ENCODE results near the gene DKK3.

The DKK3 gene

GRCh38 chr11:12006552-12007229 lies 1.7 kb downstream of the DKK3 start:
- DNase-seq (ENCODE audit: insufficient read length, low spot score) (no peak), FAIRE-seq (no peak)

DNA sequence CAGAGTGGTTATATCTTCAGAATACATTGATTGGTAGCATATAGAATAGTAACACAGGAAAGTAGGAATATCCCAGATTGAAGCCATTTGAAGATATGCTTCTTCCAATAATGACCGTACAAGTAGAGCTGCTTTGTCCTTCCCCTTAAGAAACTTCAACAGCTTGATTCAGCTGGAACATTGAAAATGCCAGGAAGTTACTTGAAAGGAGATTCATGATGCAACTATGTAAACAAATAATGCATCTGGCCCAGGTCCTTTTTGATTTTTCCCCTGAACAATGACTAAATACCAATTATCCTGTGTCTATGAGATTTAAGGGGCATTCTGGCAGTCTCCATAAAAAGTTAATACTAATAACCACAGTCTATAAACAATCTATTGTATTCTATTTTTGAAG lies 3.0 kb downstream of the DKK3 start:
- FAIRE-seq (no peak), DNase-seq (ENCODE audit: insufficient read length, low spot score) (no peak)

DNA sequence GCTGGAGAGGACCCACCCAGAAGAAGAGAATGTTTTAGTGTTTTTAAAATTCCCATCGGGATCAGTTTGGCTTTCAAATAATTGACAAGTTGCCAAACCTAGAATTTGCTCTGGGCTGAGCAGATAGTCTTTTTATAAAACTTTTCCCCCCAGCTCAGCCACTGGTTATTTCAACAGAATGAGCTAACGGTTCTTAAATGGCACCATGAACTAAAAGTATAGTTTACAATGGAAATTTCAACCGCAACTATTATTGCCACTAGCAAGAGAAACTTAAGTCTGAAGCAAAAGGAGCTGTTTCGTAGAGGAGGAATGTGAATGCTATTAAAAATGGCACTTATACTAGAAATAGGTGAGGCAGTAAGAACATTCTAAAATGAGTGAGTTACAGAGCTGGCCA lies 3.4 kb downstream of the DKK3 start:
- no peak for FAIRE-seq
- DNase-seq (ENCODE audit: insufficient read length, low spot score) = no peak

GRCh38 chr11:12003815-12004214 lies 4.6 kb downstream of the DKK3 start:
- DNase-seq (ENCODE audit: insufficient read length, low spot score) (no peak), FAIRE-seq (no peak)

DNA sequence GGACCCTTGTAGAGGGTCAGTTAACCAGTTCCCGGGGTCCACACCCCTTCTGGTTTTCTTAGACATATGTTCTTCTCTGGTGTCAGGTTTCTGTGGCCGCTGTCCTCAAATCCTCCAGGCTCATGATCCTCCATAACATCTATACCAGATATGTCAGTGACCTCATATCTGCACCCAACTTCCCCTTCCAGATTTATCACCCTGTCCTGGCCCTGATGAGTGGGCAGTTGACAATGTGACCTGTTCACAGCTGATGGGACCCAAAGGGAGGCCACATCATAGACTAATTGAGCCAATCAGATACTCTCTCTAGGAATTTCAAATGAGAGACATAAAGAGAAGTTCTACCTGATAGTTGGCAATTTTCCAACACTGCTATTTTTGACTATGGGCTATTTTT lies 5.1 kb downstream of the DKK3 start:
- no peak for DNase-seq (ENCODE audit: insufficient read length, low spot score)
- FAIRE-seq = no peak

DNA sequence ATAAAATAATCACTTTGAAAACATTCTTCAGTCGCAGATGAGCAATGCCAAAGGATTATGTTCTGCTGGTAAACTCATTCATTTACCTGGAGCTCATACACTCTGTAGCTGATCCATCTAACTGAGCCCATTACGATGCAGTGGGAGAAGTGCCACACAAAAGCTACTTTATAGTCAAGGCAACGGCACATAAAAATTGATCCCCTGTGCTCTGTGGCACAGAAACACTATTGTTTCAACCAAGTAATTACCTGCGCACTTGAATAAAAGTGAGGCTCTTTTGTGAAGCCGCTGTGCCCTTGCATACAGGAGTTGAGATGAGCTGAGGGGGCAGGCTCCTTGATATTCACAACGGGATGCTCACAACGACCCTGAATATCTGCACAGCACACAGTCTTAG lies 7.2 kb downstream of the DKK3 start:
- FAIRE-seq = no peak
- DNase-seq (ENCODE audit: insufficient read length, low spot score) = no peak

DNA sequence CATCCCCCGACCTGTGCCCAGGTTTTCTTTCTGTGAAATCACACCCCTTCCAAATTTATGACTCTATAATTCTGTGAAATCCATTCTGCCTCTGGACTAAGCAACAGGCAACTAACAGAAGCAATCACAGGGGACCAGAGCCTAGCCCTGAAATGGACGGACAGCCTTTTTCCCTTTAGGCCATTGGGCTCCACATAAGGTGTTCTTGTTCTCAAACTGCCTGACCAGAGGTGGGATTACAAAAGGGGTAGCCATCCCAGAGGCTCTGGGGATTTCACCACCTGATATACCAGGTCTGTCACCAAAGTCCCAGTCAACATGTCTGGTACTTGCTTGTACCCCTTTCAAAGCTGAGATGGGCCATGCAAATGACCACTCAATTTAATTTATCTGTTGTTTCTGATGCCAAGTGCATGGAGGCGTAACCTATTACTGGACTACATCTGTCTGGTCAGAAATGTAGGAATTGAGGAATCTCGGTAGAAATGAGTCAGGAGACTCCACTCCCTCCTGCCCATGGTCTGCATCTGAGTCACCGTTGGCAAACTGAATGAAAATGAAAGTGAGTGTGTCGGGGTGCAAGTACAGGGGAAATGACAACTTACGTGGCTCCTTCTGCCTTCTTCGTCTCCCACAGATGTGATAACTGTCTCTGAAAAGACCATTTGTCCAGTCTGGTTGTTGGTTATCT lies 10.2 kb downstream of the DKK3 start:
- DNase-seq (ENCODE audit: insufficient read length, low spot score) (no peak), FAIRE-seq (no peak)

DNA sequence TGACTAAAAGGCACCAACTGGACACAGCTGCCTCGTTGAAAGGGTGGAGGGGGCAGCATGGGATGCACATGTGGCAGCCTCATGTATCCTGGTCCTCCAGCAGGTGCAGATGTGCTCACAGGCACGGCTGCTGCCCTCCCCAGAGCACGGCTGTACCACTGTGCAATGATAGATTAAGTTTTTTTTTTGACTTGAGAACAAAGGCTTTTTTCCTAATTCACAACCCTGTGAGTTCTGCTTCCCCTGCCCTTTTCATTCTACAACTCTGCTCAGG lies 11.4 kb downstream of the DKK3 start:
- FAIRE-seq = no peak

GRCh38 chr11:11996321-11997048 lies 11.9 kb downstream of the DKK3 start:
- no peak for DNase-seq (ENCODE audit: insufficient read length, low spot score)
- no peak for FAIRE-seq

More for the DNA sequence above, 11.4 kb downstream of the DKK3 start:
- DNase-seq (ENCODE audit: insufficient read length, low spot score) = no peak

DNA sequence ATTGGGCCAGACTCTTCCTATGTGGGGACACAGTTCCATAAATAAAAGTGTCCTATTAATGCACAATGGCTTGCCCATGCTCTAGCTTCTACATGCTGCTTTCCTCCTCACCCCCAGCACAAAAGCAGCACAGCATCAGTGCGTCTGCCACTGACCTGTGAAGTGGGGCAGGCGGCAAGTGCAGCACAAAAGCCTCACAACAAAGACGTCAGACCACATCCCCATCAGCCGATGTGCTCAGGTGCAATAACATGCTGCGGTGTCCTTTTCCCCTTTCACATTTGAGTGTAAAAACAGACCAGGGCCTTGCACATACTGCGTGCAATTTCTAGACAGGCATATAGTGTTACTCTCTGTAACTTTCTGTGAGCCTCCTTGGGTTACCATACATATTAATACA lies 12.8 kb downstream of the DKK3 start:
- FAIRE-seq (no peak), DNase-seq (ENCODE audit: insufficient read length, low spot score) (no peak)

GRCh38 chr11:11993839-11994238 lies 14.6 kb downstream of the DKK3 start:
- DNase-seq (ENCODE audit: insufficient read length, low spot score) = no peak
- no peak for FAIRE-seq

GRCh38 chr11:11992257-11993212 lies 15.9 kb downstream of the DKK3 start:
- DNase-seq (ENCODE audit: insufficient read length, low spot score) (no peak), FAIRE-seq (no peak)

DNA sequence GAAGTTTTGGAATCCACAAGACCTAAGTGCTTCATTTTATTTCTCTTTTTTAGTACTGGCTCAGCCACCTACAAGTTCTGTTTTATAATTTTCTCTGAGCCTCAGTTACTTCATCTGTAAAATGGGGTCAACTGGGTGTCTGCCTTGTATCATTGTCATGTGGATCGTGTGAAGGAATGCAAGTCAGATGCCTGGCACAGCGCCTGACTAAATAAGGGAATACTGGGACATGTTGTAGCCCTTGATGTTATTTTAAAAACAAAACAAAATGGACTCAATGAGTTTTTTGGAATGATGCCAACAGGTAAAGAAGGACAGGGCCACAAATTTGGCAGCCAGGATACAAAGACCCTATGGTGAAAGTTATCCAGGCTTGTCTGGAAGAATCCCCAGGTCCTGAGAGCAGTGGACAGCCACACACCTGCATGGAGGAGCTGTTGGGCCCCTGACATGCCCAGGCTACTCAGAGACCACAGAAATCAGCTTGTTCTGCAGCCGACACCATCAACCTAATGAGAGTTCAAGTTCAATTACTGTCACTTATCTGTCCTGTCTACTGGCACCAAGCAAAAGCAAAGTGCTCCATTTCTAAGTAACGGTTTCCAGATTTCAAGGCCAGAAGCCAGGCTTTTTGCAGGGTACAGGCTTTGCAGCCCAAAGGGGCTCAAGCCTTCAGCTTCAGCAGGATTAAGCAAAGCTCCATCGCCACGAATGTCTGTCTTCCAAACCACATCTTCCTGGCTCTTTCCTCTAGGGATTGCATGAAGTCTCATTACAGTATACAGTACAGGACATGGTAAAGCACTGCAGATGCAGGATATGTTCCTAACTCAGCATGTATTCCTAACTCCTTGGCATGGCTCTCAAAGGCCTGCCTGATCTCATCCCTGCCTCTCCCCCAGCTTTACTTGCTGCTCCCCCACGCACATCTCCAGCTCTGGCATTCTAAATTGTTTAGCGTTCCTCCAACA lies 18.4 kb downstream of the DKK3 start:
- DNase-seq (ENCODE audit: insufficient read length, low spot score) = no peak
- no peak for FAIRE-seq

DNA sequence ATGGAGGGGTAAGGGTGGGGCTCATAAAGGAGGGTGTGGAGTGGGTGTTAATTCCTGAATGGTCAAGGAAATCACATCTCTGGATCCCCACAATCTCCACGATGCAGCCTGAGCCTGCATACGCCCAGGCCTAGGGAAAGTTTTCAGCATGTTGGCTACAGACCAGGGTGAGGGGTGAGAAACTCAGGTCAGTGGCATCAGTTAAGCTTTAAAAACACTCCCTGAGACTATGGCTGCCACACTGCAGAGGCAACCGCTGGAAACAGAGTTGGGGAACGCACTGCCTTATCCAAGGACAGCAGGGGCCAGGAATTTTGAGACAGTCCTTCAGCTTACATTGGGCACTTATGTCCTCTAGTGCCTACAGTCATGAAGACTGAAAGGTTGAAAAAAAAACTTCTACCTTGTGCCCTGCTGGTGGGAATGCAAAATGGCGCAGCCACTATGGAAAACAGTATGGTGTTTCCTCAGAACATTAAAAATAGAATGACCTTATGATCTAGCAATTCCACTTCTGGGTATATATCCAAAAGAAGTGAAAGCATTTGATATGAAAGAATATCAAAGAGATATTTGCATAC lies 19.7 kb downstream of the DKK3 start:
- no peak for DNase-seq (ENCODE audit: insufficient read length, low spot score)
- no peak for FAIRE-seq

DNA sequence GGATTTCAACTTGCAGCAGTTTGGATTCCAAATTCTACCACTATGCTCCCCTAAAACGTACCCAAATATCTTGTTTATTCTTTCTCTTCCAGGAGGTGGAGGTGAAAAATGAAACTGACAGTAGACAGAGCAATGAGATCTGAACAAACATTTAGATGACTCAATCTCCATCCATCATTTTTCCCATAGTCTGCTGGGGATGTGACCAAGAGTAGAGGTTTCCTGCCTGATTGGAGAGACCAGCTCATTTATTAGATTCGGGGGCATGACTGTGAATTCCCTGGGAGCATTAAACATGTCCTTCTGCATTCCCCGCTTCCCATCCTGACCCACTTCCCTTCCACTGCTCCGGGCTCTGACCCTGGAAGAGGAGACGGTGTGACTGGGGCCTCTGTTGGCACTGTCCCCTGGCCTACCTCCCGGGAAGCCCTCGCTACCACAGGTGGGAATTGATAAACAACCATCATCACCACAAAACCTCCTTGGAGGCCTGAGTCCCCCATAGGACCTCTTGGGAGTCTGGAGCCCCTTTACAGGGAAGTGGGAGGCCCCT lies 20.3 kb downstream of the DKK3 start:
- DNase-seq (ENCODE audit: insufficient read length, low spot score) = no peak
- no peak for FAIRE-seq

DNA sequence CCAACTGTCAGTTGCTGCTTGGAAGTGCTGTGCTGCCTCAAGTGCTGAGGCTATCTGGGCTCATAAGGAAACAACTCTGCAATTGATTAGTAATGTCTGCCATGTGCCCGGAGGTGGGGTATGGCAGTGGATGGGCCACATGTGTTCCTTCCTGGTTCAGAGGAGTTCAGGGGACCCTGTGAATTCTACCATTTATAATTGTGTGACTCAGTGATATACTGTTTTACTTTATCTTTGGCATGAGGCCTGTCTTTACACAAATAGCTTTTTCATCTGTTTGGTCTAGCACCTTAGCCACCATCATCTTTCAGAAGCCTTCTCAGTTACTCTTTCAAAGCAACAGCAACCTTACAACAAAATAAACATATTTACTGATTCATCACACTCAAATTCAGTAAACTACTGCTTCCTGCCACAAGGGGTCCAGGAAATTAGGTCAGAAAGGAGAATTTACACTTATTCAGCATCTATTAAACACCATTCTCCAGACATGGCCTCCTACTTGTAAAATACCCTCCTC lies 20.9 kb downstream of the DKK3 start:
- FAIRE-seq = no peak
- DNase-seq (ENCODE audit: insufficient read length, low spot score) = no peak

DNA sequence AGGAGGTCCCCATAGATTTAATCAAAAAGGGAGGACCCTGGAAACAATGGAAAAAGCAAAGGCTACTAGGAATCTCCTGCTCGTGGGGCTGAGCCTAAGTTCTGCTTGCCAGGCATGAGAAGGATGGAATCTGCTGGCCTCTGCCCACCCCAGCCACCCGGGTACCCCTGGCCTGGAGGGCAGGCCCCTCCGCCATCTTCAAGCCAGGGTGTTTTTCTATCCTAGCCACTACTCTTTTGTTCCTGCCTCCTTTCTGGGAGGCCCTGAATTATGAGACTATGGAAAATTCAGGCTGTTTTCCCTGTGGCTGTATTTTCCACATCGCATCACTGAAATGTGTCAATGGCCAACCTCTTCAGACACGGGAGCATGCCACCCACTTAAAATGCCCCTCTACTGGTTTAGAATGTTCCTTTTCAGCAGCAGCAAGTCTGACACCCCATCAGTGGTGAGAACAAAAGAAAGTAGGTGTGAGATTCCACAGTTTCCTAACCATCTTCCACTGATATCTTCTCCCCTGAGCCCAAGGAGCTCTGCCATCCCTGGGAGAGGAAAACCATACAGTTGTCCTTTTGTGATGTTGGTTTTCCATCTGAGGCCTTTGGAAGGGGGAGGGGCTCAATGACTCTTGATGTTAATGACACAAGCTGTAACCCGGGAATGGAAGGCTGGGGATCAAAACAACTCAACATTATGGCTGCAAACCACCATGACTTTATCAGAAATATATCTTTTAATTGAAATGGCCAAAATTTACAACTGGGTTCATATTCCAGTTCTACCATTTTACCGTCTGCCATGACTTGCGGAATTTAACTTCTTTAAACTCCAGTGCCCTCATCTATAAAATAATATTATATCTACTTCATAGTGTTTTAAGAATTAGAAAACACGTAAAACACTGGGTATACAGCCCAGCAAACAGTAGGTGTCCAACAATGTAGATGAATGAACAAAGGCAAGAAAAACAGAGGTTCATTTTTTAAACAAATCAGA lies 22.2 kb downstream of the DKK3 start:
- DNase-seq (ENCODE audit: insufficient read length, low spot score) = no peak
- FAIRE-seq = no peak

All from GM19239 (cell line).